Endothelial cell of umbilical vein (primary cell): ENCODE results near the gene EEF1B2.
"Not testable (repeated sequence)": the region's sequence is repeated elsewhere in the genome, so short reads cannot be mapped to it uniquely, and the experiment has no call there.

Experiments used
- MYC ChIP-seq: IDR thresholded peaks from one replicate; pipeline ENCODE4 v1.6.1; 2011; ENCODE audit warnings: mild to moderate bottlenecking, low read depth, low read length
- POLR2A ChIP-seq: IDR thresholded peaks from 2 replicates; pipeline ENCODE4 v1.6.1; 2012; ENCODE audit warnings: low read depth, mild to moderate bottlenecking, control low read depth, low read length
- POLR2AphosphoS5 ChIP-seq: IDR thresholded peaks from 2 replicates; pipeline ENCODE4 v1.6.1; 2012; ENCODE audit warnings: low read depth, mild to moderate bottlenecking, control low read depth, low read length, moderate library complexity; ENCODE audit not compliant: insufficient read depth
- TF ChIP-seq, protein P1 (sequence below), 2 donors: IDR thresholded peaks; 1 replicate in 1 of 2; 2 replicates in 1 of 2; pipeline ENCODE4 v1.5.1; 2011; ENCODE audit warnings: low read length in 2 of 2, mild to moderate bottlenecking in 2 of 2, moderate library complexity in 2 of 2, control low read depth in 1 of 2, inconsistent platforms in 1 of 2, low read depth in 1 of 2; ENCODE audit not compliant: insufficient read depth in 1 of 2; ENCODE audit errors: extremely low read depth in 1 of 2

DNA sequence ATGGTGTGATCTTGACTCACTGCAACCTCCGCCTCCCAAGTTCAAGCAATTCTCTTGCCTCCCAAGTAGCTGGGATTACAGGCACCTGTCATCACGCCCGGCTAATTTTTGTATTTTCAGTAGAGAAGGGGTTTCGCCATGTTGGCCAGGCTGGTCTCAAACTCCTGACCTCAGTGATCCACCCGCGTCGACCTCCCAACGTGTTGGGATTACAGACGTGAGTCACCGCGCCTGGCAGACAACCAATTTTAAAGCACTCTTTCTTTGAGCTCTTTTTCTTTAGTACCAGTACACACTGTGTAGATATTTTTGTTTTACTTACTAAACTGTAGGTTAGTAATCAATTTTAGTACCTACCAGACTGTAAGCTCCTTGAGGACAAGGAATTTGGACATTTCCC lies 2.7 kb upstream of the EEF1B2 start:
- TF ChIP-seq, protein P1, sequence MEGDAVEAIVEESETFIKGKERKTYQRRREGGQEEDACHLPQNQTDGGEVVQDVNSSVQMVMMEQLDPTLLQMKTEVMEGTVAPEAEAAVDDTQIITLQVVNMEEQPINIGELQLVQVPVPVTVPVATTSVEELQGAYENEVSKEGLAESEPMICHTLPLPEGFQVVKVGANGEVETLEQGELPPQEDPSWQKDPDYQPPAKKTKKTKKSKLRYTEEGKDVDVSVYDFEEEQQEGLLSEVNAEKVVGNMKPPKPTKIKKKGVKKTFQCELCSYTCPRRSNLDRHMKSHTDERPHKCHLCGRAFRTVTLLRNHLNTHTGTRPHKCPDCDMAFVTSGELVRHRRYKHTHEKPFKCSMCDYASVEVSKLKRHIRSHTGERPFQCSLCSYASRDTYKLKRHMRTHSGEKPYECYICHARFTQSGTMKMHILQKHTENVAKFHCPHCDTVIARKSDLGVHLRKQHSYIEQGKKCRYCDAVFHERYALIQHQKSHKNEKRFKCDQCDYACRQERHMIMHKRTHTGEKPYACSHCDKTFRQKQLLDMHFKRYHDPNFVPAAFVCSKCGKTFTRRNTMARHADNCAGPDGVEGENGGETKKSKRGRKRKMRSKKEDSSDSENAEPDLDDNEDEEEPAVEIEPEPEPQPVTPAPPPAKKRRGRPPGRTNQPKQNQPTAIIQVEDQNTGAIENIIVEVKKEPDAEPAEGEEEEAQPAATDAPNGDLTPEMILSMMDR (IDR thresholded peaks at IDR 0.05; ENCODE audit: extremely low read depth in 1 of 2, insufficient read depth in 1 of 2, low read depth in 1 of 2, low read length in 2 of 2) = not testable (repeated sequence)
- not testable (repeated sequence) for TF ChIP-seq POLR2A, POLR2AphosphoS5, MYC
